Urinary bladder (tissue), 4 donors: ENCODE measurements around the gene SMIM38. TPM values are rescaled to one million over a fixed set of nuclear protein-coding genes. Genes with fewer than 3 reads are reported as not detected.

Source experiments
- DNase-seq: peaks from one replicate; pipeline ENCODE4 v3.0.0-alpha.2; 2015; ENCODE audit errors: extremely low spot score
- H3K27ac ChIP-seq: one replicate; pipeline ENCODE4 v1.5.1; 2013; ENCODE audit warnings: low read depth, mild to moderate bottlenecking, moderate library complexity
- H3K36me3 ChIP-seq: one replicate; pipeline ENCODE4 v1.6.1; 2013; ENCODE audit warnings: mild to moderate bottlenecking, moderate library complexity; ENCODE audit not compliant: insufficient read depth
- H3K4me1 ChIP-seq: one replicate; pipeline ENCODE4 v1.6.1; 2013; ENCODE audit warnings: mild to moderate bottlenecking, moderate library complexity; ENCODE audit not compliant: insufficient read depth
- H3K4me3 ChIP-seq: one replicate; pipeline ENCODE4 v1.5.1; 2013; ENCODE audit warnings: low read depth, low read length
- WGBS: extraction: QIAGEN DNeasy Blood & Tissue Kit; methylation state at CpG from one replicate; pipeline ENCODE4 v1.1.7; 2013; 5-methylcytosine and 5-hydroxymethylcytosine counted together
- polyA plus RNA-seq: library from polyadenylated mRNA; stranded (reverse); fragments of 200-250 nt; gene quantifications from one replicate; pipeline ENCODE4 v1.2.3, GENCODE V29; 2013
- total RNA-seq: library from RNA; depleted of rRNA; stranded (reverse); fragments of >200 nt; gene quantifications from one replicate; pipeline ENCODE4 v1.2.3, GENCODE V29; 2014
- donor health status: healthy with polysubstance abuse.
- donor health status: healthy.

SMIM38 gene
- total and polyA plus RNA-seq, 2 donors, result 0.46 to 0.90 TPM

DNA sequence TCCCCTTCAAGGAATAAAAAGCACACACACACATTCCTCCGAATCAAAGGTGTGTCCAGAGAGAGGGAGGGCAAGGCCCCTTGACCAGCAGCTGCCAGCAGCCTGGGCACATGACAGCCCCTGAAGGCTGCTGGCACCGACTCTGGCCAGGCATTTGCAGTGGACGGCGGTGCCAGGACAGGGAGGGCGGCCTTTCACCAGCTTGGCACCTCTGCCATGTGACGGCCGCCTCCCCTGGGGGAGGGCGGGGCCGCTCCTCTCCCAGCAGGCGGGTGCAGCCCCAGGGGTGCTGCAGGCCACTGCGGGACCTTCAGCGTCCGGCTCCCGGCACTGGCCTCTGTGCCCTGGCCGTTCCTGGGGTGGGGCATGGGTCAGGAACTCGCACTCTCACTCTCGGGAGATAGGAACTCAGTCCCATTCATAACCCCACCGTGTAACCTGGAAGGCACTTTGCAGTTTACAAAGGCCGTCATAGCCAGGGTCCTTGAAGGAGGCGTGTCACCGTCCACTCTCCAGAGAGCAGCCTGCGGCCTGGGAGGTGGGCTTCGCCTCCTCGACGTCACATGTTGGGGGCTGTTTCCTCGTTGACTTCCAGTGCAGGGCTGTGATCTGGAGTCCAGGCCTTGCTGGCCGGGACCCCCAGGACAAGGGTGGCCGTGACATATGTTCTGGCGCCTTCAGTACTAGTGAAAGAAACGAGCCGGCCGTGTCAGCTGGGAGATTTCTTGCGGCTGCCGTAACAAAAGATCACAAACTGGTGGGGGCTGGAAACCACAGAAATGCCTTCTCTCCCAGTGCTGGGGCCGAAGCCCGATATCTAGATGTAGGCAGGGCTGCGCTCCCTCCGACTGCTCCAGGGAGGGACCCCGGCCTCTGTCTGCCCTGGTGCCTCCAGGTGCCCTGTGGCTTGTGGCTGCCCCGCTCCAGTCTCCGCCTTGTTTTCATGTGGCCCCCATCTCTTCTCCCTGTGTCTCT is 39.9 kb upstream of the SMIM38 start:
- H3K4me1 ChIP-seq, result no peaks in the 10 kb centered on the region
- H3K36me3 ChIP-seq, result no peaks in the 10 kb centered on the region
- no peak overlapping the region for H3K27ac ChIP-seq
- 75% methylated on average over 41 of the region's 41 CpGs for WGBS
- H3K4me3 ChIP-seq, result no peak overlapping the region
- DNase-seq, result no peak

DNA sequence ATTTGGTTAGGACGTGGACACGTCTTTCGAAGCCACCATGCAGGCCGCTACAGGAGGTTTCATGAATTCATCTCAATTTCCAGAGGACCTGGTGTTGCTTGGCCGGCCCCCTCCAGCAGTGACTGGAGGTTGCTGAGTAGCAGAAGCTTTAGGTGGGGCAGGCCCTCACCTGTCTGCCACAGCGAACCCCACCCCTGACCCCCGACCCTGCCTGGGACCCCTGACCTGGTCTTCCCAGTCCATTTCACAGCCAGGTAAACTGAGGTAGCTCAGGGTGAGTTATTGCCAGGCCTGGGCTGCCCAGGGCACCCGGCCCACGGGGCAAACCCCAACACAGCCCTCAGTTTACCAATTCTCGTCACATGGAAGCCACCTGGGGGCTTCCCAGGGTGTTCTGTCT is 39.1 kb upstream of the SMIM38 start:
- WGBS, result 96% methylated on average over 10 of the region's 10 CpGs
- H3K4me1 ChIP-seq, result no peaks in the 10 kb centered on the region
- DNase-seq, result no peak

DNA sequence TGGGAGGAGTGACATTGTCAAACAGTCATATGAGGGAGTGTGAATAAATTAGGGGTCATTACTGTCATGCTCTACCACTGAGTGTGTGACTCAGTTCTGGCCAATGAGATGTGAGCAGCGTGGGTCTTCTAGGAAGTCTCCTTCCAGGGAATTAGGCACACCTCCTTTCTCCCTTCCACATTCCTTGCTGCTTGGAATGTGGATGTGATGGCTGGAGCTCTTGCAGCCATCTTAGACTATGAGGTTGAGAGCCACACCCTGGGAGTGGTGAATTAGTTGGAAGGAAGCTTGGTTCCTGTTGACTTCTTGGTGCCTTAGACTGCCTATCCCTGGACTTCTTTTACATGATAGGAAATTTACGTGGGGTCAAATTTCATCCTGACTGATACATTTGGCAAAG is 36.5 kb upstream of the SMIM38 start:
- H3K36me3 ChIP-seq, result no peaks in the 10 kb centered on the region
- no peak overlapping the region for H3K27ac ChIP-seq
- peaks cover 4% of the 10 kb centered on the region for H3K4me1 ChIP-seq
- DNase-seq, result no peak
- H3K4me3 ChIP-seq, result no peak overlapping the region
- 95% methylated on average over 2 of the region's 2 CpGs for WGBS

More for the DNA sequence above, 39.1 kb upstream of the SMIM38 start:
- Histone ChIP-seq H3K36me3 (no peaks in the 10 kb centered on the region), H3K27ac (no peak overlapping the region), H3K4me3 (no peak overlapping the region)

DNA sequence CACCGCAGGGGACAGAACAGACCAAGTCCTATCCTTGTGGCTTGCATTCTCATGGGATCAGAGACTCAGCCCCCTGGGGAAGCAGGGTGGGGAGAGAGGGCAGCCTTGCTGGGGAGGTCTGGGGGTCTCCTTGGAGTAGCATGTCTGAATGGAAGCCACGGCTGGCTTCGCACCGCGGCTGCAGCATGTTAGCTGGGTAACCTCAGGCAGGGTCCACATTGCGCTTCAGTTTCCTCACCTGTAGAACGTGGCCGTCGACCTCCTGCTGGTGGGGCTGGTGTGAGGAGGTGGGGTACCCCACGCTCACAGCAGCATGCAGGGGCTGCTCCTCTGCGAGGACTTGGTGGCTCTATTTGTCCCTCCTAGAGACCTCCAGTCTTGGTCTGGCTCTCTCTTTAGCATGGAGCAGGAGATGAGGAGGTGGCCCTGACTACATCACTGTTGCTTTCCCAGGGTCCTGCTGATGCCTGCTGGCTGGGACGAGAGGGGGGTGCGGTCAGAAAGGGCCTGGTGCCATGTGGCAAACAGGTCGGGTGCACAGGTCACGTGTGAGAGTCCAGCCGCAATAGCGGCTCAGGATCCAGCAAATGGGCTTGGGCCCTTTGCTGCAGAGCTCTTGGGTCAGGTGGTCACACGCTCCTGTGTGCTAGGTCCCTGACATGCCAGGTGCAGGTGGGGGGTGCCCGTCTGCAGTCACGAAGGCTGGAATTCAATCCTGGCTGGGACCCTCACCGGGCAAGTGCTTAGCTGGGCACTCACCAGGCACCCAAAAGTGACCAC is 35.4 kb upstream of the SMIM38 start:
- no peak overlapping the region for H3K27ac ChIP-seq
- 94% methylated on average over 21 of the region's 21 CpGs for WGBS
- H3K4me3 ChIP-seq, result no peak overlapping the region
- no peak for DNase-seq
- H3K36me3 ChIP-seq, result no peaks in the 10 kb centered on the region
- peaks cover 4% of the 10 kb centered on the region for H3K4me1 ChIP-seq

DNA sequence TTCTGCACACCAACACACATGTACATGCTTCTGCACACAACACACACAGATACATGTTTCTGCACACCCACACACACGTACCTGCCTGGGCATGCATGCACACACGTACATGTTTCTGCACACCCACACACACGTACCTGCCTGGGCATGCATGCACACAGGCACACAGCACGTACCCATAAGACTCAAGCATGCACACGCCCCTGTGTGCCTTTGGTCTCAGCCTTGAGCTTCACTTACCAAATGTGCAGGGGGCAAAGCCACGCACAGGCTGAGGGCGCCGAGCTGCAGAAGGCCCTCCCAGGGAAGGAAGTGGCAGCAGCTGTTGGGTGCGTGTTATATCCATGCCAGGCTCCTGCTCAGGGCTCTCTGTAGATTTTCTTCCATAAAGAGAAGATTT is 34.7 kb upstream of the SMIM38 start:
- no peak overlapping the region for H3K4me3 ChIP-seq
- 82% methylated on average over 9 of the region's 9 CpGs for WGBS
- peaks cover 4% of the 10 kb centered on the region for H3K4me1 ChIP-seq
- DNase-seq, result no peak
- H3K27ac ChIP-seq, result no peak overlapping the region
- H3K36me3 ChIP-seq, result no peaks in the 10 kb centered on the region

DNA sequence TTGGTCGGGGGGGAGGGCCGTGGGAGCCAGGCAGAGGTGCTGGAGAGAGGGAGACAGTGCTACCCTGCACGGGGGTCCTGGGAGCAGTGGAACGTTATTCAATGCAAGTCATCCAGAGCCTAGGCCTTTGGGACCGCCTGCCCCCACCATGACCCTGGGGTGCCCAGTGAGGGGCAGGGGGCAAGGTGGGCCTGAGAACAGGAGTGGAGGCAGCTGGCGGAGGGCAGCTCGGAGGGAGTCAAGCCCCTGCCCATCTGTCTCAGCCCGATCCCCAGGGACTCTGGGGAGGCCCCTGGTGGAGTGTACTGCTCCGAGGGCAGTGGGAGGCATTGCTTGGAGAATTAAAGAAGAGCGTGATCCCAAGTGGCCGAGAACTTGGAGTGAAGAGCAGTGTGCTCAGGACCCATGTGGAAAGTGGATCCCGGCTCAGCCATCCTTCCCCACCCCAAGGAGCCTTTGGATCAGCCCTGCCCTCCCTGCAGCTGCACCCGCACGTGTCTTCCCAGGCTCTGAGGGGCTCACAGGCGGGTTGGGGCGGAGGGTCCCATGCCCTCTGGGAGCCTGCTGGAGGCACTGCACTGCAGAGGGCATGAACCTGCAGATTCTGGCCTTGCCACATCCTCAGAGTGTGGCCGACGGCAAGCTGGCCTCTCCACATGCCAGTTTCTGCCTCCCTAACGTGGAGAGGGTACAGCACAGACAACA is 34.0 kb upstream of the SMIM38 start:
- H3K36me3 ChIP-seq, result no peaks in the 10 kb centered on the region
- DNase-seq, result no peak
- H3K4me3 ChIP-seq, result no peak overlapping the region
- H3K4me1 ChIP-seq, result peaks cover 4% of the 10 kb centered on the region
- no peak overlapping the region for H3K27ac ChIP-seq
- WGBS, result 92% methylated on average over 19 of the region's 19 CpGs

DNA sequence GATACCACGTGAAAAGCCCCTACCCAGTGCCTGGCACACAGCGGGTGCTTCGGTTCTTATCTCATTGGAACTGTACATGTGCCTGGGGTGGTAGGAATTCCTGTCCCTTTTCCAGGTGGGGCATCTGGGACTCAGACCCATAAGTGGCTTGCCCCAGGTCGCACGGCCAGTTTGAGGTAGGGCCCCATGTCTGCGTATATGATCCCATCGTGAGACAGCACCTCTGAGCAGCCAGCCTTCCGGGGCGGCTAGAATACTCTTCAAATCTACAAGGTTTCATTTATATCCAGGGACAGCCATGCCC is 33.5 kb upstream of the SMIM38 start:
- WGBS, result 88% methylated on average over 9 of the region's 9 CpGs
- Histone ChIP-seq H3K27ac (no peak overlapping the region), H3K4me1 (peaks cover 4% of the 10 kb centered on the region), H3K36me3 (no peaks in the 10 kb centered on the region), H3K4me3 (no peak overlapping the region)
- DNase-seq, result no peak

DNA sequence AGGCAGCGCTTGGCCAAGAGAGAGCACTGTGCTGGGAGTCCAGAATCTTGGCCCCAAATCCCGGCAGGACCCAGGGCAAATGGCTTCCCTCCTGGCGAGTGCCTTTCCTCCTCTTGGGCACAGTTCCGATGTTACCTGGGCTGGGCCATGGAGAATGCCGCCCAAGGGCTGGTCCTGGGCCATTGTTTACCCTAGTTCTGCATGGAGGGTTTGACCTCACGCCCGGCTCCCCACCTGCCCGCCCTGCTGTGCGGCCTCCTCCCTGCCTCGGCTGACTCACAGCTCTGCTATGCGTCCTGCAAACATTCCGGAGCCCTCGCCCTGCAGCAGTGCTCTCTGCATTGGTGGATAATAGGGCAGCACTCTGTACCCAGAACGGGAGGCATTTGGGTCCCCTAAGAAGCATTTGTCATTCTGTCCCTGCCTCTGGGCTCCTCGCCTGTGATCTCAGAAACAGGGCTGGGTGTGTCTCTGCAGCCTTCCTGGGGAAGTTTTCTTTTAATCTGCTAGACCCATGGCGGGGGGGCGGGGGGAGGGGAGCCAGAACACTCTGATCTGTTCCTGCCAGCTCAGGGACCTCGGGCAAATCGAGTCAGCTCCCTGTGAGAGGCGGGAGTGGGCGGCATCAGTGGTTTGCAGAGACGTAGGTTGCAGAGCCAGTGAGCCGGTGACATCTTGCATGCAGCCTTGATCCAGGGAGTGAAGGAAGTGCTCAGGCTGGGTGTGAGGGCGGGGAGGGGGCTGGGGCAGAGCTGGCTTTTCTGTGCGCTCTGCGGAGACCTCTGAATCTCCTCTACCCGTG is 32.9 kb upstream of the SMIM38 start:
- no peaks in the 10 kb centered on the region for H3K36me3 ChIP-seq
- H3K4me1 ChIP-seq, result peaks cover 4% of the 10 kb centered on the region
- WGBS, result 17% methylated on average over 27 of the region's 27 CpGs
- no peak overlapping the region for H3K27ac ChIP-seq
- H3K4me3 ChIP-seq, result no peak overlapping the region
- peak; percentile 75 for DNase-seq

DNA sequence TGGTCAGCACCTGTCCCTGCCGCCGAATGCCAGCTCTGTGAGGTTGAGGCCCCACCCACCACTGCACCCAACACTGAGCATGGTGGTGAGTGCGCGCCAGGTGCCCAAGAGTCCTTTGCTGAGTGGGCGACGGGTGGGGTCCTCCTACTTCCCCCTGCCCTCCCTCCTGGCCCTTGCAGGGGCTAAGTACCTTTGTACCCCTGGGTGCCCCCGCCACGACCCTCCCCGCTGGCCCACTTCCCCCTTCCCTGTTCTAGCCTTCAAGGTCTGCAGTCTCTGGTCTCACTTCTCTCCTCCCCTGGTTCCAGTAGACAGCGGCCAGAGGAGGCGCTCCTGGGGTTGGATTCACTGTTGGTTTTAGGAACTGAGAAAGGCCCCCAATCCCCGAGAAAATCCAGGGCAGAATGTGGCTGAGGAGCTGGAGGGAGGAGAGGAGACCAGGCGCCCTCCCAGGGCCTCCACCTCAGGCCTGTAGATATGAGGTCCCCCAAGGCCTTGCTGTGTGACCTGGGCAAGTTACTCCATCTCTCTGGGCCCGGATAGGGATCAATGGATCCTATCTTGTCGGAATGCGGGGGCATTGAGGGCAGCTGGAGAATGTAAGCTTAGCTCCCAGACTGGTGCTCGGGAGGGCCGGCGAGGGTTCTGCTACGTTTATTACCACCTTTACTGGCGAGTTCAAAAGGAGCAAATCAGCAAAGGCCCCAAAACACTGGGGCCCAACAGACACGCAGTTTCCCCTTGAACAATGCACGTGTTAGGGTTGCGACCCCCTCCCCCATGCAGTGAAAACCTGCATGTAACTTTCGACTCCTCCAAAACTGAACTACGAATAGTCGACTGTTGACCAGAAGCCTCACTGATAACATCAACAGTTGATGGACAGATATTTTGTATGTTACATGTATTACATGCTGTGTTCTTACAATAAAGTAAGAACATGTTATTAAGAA is 31.9 kb upstream of the SMIM38 start:
- 82% methylated on average over 27 of the region's 27 CpGs for WGBS
- Histone ChIP-seq H3K36me3 (no peaks in the 10 kb centered on the region), H3K4me3 (no peak overlapping the region), H3K4me1 (peaks cover 4% of the 10 kb centered on the region), H3K27ac (no peak overlapping the region)
- DNase-seq, result no peak

DNA sequence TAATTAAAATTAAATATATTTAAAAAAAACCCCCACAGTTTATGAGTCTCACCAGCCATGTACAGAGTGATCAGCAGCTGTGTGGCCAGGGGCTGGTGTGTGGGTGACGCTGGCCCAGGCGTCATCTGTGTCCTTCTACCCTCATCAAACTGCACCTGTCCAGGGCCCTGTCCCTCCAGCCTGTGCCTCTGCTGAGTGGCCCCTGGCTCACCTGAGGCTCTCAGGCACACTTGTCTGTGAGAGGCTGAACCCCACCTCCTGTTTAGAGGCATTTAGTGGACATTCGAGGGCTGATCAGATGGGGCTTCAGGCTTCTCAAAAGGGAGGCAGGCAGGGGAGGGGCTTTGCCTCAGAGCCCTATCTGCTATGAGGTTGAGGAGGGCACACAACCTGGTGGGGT is 29.9 kb upstream of the SMIM38 start:
- no peak overlapping the region for H3K4me3 ChIP-seq
- WGBS, result 94% methylated on average over 3 of the region's 3 CpGs
- no peaks in the 10 kb centered on the region for H3K36me3 ChIP-seq
- peaks cover 4% of the 10 kb centered on the region for H3K4me1 ChIP-seq
- DNase-seq, result no peak
- no peak overlapping the region for H3K27ac ChIP-seq

DNA sequence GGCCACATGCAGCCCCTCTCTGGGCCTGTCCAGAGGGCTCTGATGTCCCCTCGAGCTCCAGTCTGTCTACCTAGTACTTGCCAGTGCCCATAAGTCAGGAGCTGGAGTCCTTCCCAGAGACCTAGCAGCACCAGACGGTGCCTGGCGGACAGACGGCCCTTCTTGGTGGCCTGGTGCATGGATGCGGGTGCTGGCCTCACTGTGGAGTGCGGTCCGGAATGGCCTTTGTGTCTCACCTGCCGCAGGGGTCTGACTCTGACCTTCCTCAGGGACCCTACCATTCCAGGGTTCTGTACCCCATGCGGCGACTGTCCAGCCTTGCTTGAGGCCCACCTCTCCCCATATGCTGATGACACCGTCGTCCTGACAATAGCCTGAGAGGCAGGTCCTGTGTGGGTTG is 29.4 kb upstream of the SMIM38 start:
- no peak overlapping the region for H3K27ac ChIP-seq
- no peaks in the 10 kb centered on the region for H3K36me3 ChIP-seq
- peaks cover 4% of the 10 kb centered on the region for H3K4me1 ChIP-seq
- 93% methylated on average over 12 of the region's 12 CpGs for WGBS
- no peak overlapping the region for H3K4me3 ChIP-seq
- no peak for DNase-seq

DNA sequence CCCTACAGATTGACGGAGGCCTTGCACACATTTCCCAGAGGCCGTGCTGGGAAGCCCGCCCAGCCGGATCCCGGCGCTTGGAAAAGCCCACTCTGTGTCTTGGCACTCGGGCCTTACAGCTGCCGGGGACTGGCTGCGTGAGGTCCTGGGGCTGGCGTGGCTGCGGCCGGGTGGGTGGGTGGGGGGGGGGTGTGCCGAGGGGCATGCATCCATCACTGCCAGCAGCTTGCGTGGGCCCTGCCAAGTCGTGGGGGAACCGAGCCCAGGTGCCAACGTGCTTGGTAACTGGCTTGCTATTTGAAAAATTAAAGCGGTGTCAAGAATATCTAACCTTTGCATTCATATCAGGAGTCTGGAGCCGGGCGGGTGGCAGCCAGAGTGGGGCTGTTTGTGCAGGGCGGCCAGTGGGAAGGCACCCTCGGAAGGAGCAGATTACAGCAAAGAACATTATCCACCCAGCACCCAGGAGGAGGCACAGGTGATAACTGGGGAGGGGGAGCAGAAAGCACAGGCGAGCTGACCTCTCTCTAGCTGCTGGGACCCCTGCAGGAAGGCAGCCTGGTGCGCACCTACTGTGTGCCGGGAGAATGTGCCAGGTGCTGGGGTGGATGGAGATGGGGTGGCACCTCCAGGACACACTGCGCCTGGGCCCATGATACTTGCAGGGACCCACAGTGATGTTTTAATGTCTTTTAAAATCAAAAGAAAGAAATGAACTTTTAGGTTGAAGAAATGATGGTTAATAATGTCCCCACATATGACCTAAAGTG is 28.5 kb upstream of the SMIM38 start:
- Histone ChIP-seq H3K4me3 (no peak overlapping the region), H3K36me3 (no peaks in the 10 kb centered on the region), H3K27ac (no peak overlapping the region), H3K4me1 (peaks cover 4% of the 10 kb centered on the region)
- WGBS, result 65% methylated on average over 26 of the region's 26 CpGs
- no peak for DNase-seq
